Measurements from ENCODE around the gene METTL25B. TPM values are rescaled to one million over a fixed set of nuclear protein-coding genes. Genes with fewer than 3 reads are reported as not detected.

Gene METTL25B
- total RNA-seq (19.0 TPM), polyA plus RNA-seq (1 to 10 TPM; 4.3 to 8.7 (median 7.2) TPM)

DNA sequence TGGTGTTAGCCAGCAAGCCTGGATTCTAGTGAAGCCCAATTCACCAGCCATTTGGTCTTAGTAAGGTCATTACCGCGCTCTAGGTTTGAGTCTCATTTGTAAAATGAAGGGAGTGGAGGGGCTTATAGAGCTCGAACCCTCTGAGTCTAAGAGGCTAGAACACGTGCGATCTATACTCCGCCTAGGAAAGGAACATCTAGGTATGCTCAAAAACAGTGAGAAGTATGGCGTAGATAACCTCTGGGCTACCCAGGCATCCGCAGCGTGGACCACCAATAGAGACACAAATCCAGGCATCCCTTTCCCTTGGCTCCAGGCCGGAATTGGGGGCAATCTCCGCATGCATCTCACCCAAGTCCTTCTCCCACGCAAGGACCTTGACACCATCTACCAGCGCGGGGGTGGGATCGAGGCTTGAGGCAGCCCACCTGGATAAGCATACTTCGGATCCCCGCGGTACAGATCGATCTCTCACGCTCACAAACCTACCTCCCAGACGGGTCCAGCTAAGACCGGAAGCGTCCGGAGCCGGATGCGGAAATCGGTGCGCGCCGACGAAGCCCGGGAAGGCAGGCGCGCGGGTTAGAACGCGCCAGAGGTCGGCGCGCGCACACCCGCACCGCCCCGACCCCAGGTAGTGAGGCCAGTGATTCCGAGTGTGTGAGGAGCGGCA lies at the start of gene METTL25B:
Gene METTL25B, plus strand, starts transcription at position 544 of the 673 bp plus-strand sequence. CDS start 636 bp downstream, outside the sequence.
- Histone ChIP-seq H3K27ac (ENCODE audit: insufficient read depth, low read length, poor library complexity, severe bottlenecking) (peak within 1 kb of the TSS; percentile 99), H3K27me3 (ENCODE audit: control insufficient read depth, insufficient read depth, low read length) (no peaks in the 10 kb centered on the region), H3K4me1 (ENCODE audit: control insufficient read depth, insufficient read depth, low read length, poor library complexity, severe bottlenecking) (peaks cover 48% of the 10 kb centered on the region), H3K36me3 (ENCODE audit: control insufficient read depth, insufficient read depth, low read length) (peaks cover 23% of the 10 kb centered on the region), H3K9me3 (ENCODE audit: control insufficient read depth in 2 of 2, low read length in 2 of 2) (no peaks in the 10 kb centered on the region), H3K4me3 (ENCODE audit: low read depth, low read length) (peak within 1 kb of the TSS; percentile 96)
- peak in 2 of 3 donors; percentile 72 to 89 for DNase-seq
- no peaks in the 10 kb centered on the region for H3K9me3 Mint-ChIP-seq
- peaks cover 7 to 31% (median 19%) of the 10 kb centered on the region in 4 donors for H3K4me1 Mint-ChIP-seq
- peak within 1 kb of the TSS in 2 of 3 donors; percentile 86 to 96 for H3K27ac Mint-ChIP-seq
- no peak within 1 kb of the TSS for H3K4me3 Mint-ChIP-seq
- peak; percentile 57 to 61 for ATAC-seq (ENCODE audit: low read depth in 2 of 2)
- no peaks in the 10 kb centered on the region for H3K27me3 Mint-ChIP-seq
- peaks cover 18% of the 10 kb centered on the region for H3K36me3 Mint-ChIP-seq

DNA sequence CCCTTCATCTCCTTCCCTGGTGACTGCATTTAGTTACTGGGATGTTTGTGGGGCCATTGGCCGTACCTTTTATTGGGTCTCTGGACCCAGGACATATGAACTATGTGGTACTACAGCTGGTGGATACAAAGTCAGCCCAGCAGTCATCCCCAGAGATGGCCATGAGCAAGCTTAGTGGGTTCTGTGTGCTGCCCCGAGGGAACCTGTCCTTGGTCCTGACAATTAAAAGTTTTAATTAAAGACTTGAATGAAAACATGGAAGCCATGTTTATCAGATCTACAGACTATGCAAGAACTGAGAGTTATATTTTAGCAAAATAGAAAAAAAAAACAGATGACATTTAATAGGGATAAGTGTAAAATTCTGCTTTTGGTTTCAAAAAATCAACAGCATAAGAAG lies 48.2 kb upstream of the METTL25B start:
- ATAC-seq (ENCODE audit: low read depth in 2 of 2) (no peak), DNase-seq (no peak)
- Histone ChIP-seq H3K9me3 (ENCODE audit: control insufficient read depth in 2 of 2, low read length in 2 of 2) (no peaks in the 10 kb centered on the region), H3K4me1 (ENCODE audit: control insufficient read depth, insufficient read depth, low read length, poor library complexity, severe bottlenecking) (peaks cover 10% of the 10 kb centered on the region), H3K4me3 (ENCODE audit: low read depth, low read length) (no peak overlapping the region), H3K27me3 (ENCODE audit: control insufficient read depth, insufficient read depth, low read length) (peaks cover 33% of the 10 kb centered on the region), H3K27ac (ENCODE audit: insufficient read depth, low read length, poor library complexity, severe bottlenecking) (no peak overlapping the region), H3K36me3 (ENCODE audit: control insufficient read depth, insufficient read depth, low read length) (no peaks in the 10 kb centered on the region)
- H3K27ac Mint-ChIP-seq = no peak overlapping the region
- H3K36me3 Mint-ChIP-seq = no peaks in the 10 kb centered on the region
- H3K27me3 Mint-ChIP-seq = peaks cover 80% of the 10 kb centered on the region
- H3K4me3 Mint-ChIP-seq = no peak overlapping the region
- H3K4me1 Mint-ChIP-seq = peaks cover 4 to 29% (median 13%) of the 10 kb centered on the region in 4 donors
- H3K9me3 Mint-ChIP-seq = no peaks in the 10 kb centered on the region

DNA sequence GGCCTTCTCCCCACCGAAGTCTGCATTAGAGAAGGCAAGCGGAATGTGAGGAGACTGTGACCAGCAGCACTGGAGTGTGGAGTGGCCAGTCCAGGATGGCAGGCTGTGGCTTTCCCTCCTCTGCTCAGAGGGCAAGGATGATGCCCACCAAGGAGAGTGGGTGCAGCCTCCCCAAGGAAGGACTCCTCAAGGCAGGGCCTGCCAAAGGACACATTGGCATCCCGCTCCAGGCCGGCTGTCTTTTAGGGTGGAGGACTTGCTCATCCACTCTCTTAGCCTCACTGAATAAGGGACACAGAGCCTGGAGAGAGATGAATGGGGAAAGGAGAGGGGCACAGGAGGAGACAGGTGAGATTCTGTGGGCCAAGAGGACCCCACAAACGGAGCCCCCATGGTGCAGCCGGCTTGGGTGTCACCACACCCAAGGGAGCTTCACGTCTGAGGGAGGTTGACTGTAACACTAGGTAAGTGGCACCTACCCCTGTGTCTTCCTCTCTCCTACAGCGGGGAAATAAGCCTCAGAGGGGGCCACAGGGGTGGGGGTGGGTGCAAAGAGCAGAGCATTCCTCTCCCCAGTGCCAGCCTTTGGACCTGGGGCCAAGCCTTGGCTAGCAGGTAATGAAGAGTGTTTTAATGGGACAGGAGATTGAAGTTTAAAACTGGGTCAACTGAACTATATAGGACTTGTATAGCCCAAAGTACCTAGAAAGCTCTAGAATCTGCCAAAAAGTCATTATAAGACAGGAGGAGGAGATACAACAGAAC lies 46.9 kb upstream of the METTL25B start:
- H3K27ac Mint-ChIP-seq = peak overlapping the region in 1 of 3 donors; percentile 1
- peaks cover 4 to 29% (median 13%) of the 10 kb centered on the region in 4 donors for H3K4me1 Mint-ChIP-seq
- H3K27ac ChIP-seq (ENCODE audit: insufficient read depth, low read length, poor library complexity, severe bottlenecking) = no peak overlapping the region
- H3K27me3 ChIP-seq (ENCODE audit: control insufficient read depth, insufficient read depth, low read length) = peaks cover 33% of the 10 kb centered on the region
- H3K9me3 Mint-ChIP-seq = no peaks in the 10 kb centered on the region
- no peaks in the 10 kb centered on the region for H3K36me3 Mint-ChIP-seq
- H3K4me3 ChIP-seq (ENCODE audit: low read depth, low read length) = no peak overlapping the region
- ATAC-seq (ENCODE audit: low read depth in 2 of 2) (no peak), DNase-seq (no peak)
- H3K27me3 Mint-ChIP-seq = peaks cover 78% of the 10 kb centered on the region
- no peaks in the 10 kb centered on the region for H3K36me3 ChIP-seq (ENCODE audit: control insufficient read depth, insufficient read depth, low read length)
- no peaks in the 10 kb centered on the region for H3K9me3 ChIP-seq (ENCODE audit: control insufficient read depth in 2 of 2, low read length in 2 of 2)
- peaks cover 10% of the 10 kb centered on the region for H3K4me1 ChIP-seq (ENCODE audit: control insufficient read depth, insufficient read depth, low read length, poor library complexity, severe bottlenecking)
- H3K4me3 Mint-ChIP-seq = peak overlapping the region in 1 of 4 donors; percentile 35

GRCh38 chr1:156682166-156682890 lies 45.9 kb upstream of the METTL25B start:
- Mint-ChIP-seq H3K27me3 (peaks cover 78% of the 10 kb centered on the region), H3K4me3 (no peak overlapping the region), H3K27ac (no peak overlapping the region), H3K36me3 (no peaks in the 10 kb centered on the region), H3K4me1 (peaks cover 4 to 26% (median 13%) of the 10 kb centered on the region in 4 donors), H3K9me3 (no peaks in the 10 kb centered on the region)
- Histone ChIP-seq H3K27me3 (ENCODE audit: control insufficient read depth, insufficient read depth, low read length) (peaks cover 33% of the 10 kb centered on the region), H3K27ac (ENCODE audit: insufficient read depth, low read length, poor library complexity, severe bottlenecking) (no peak overlapping the region), H3K9me3 (ENCODE audit: control insufficient read depth in 2 of 2, low read length in 2 of 2) (no peaks in the 10 kb centered on the region), H3K36me3 (ENCODE audit: control insufficient read depth, insufficient read depth, low read length) (no peaks in the 10 kb centered on the region), H3K4me1 (ENCODE audit: control insufficient read depth, insufficient read depth, low read length, poor library complexity, severe bottlenecking) (peaks cover 8% of the 10 kb centered on the region), H3K4me3 (ENCODE audit: low read depth, low read length) (no peak overlapping the region)
- DNase-seq = no peak
- ATAC-seq (ENCODE audit: low read depth in 2 of 2) = no peak

GRCh38 chr1:156684227-156684782 lies 44.0 kb upstream of the METTL25B start:
- Mint-ChIP-seq H3K9me3 (no peaks in the 10 kb centered on the region), H3K4me1 (peaks cover 0 to 15% (median 6%) of the 10 kb centered on the region in 4 donors), H3K27ac (no peak overlapping the region), H3K27me3 (peaks cover 70% of the 10 kb centered on the region), H3K4me3 (no peak overlapping the region), H3K36me3 (no peaks in the 10 kb centered on the region)
- Histone ChIP-seq H3K27ac (ENCODE audit: insufficient read depth, low read length, poor library complexity, severe bottlenecking) (no peak overlapping the region), H3K4me3 (ENCODE audit: low read depth, low read length) (no peak overlapping the region), H3K9me3 (ENCODE audit: control insufficient read depth in 2 of 2, low read length in 2 of 2) (no peaks in the 10 kb centered on the region), H3K27me3 (ENCODE audit: control insufficient read depth, insufficient read depth, low read length) (peaks cover 19% of the 10 kb centered on the region), H3K4me1 (ENCODE audit: control insufficient read depth, insufficient read depth, low read length, poor library complexity, severe bottlenecking) (peaks cover 2% of the 10 kb centered on the region), H3K36me3 (ENCODE audit: control insufficient read depth, insufficient read depth, low read length) (no peaks in the 10 kb centered on the region)
- ATAC-seq (ENCODE audit: low read depth in 2 of 2) (peak; percentile 57 to 68), DNase-seq (peak in 1 of 3 donors; percentile 54)

DNA sequence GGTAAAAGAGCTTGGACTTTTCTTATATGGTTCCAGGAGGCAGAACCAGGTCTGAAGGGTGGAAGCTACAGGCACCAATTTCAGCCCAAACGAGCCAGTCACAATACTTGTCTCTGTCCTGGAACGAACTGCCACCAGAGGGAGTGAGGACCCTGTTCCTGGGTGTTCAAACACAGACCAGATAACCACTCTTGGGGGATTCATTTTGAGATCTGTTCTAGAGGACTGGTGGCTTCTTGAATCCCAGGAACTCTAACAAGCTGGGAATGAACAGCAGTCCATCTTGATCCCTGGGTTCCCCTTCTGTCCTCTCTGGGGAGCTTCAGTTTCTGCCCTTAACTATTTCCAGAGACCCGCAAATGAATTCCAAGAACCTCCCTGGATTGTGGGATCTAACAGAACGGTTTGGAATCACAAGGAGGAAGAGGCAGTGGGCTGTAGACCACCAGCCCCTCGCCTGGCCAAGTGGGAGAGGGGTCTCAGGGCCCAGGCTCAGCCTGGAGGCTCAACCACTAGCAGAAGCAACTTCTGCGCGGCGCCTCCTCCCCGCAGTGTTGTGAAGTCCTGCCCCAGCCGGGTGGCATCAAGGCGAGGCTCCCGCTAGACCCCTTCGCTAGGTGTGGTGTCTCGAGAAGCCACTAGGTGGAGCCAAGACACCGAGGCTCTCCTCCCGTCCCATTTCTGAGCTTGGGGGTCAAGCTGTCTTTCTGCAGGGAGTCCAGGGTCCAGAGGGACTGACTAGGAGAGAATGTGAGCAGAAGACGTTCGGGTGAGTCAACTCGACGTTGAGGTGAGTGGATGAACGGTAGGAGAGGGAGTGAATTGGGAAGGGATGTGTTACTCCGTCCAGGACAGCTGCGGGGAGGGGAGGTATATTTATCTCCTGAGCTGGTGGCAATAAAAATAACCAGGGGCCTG lies 39.0 kb upstream of the METTL25B start:
- Histone ChIP-seq H3K4me3 (ENCODE audit: low read depth, low read length) (no peak overlapping the region), H3K9me3 (ENCODE audit: control insufficient read depth in 2 of 2, low read length in 2 of 2) (no peaks in the 10 kb centered on the region), H3K4me1 (ENCODE audit: control insufficient read depth, insufficient read depth, low read length, poor library complexity, severe bottlenecking) (peaks cover 16% of the 10 kb centered on the region), H3K36me3 (ENCODE audit: control insufficient read depth, insufficient read depth, low read length) (no peaks in the 10 kb centered on the region), H3K27me3 (ENCODE audit: control insufficient read depth, insufficient read depth, low read length) (peaks cover 7% of the 10 kb centered on the region), H3K27ac (ENCODE audit: insufficient read depth, low read length, poor library complexity, severe bottlenecking) (no peak overlapping the region)
- Mint-ChIP-seq H3K36me3 (no peaks in the 10 kb centered on the region), H3K4me3 (peak overlapping the region in 1 of 4 donors; percentile 67), H3K27me3 (peaks cover 67% of the 10 kb centered on the region), H3K4me1 (peaks cover 0 to 31% (median 10%) of the 10 kb centered on the region in 4 donors), H3K27ac (no peak overlapping the region), H3K9me3 (no peaks in the 10 kb centered on the region)
- peak; percentile 65 to 78 (median 76) for DNase-seq
- ATAC-seq (ENCODE audit: low read depth in 2 of 2) = peak; percentile 91 to 92
